ENCODE results near the gene BCAS3. TPM values are rescaled to one million over a fixed set of nuclear protein-coding genes. Genes with fewer than 3 reads are reported as not detected.

The BCAS3 gene
- total RNA-seq, 1 donor from 2014 or later = 43.6 TPM

DNA sequence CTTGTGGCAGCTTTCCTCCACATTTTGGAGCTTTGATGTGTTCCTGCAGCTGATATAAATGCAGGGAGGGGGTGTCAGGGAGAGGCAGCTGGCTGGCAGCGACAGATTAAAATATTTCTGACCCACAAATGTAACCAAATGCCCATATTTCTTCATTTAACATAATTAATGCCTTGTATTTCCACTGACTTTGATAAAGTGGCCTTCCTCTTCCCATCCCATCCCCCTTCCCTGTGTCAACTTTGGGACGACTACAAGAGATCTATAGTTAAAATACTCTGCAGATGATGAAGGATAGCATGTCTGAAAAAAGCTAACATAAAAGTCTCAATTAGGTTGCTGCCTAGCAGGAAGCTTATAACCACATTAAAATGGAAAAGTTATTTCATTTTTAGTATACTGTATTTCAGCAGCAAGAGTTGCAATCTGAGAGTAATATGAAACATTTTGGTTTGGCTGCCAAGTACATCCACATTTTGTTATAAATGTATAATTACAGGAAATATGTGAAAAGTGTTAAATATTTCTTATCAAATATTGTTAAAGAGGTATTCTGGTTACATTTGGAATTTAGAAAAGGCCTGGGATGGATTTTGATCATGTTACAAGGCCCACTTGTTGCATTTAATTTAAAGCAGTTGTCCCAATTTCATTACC lies 483.3 kb downstream of the BCAS3 start:
- DNase-seq = no peak

GRCh38 chr17:61161615-61162134 lies 484.0 kb downstream of the BCAS3 start:
- DNase-seq = no peak

DNA sequence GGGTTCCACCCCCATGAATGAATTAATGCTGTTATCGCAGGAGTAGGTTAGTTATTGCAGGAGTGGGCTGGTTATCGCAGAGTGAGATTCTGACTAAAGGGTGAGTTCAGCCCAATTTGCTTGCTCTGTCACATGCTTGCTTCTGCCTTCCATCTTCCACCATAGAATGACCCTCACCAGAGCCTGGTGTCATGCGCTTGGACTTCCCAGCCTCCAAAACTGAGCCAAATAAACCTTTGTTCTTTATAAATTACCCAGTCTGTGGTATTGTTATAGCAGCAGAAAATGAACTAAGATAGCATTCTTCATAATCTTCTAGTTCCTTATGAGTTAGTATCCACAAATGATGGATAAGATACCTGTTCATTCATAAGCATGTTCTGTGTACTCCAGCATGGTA lies 486.9 kb downstream of the BCAS3 start:
- DNase-seq = no peak

- no peak for DNase-seq
These were observed 489.4 kb downstream of the BCAS3 start for GRCh38 chr17:61167075-61167474.

DNA sequence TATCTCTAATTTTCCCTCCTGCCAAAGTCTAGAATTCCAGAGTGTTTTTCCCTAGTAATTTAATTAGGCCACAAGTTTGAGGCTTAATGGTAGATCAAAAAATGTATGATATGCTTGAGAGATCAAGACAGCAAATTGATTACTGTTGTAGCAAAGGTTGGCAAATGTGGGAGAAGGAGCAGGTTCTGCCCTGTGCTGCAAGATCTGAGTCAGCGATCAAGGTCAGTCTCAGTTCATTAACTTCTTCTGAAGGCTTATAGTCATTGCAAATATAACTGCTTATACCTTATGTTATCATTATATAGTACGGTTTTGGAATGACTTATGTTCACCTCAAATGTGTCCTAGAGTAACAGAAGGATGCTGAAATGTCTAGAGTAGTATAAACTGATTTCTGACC lies 490.9 kb downstream of the BCAS3 start:
- DNase-seq = no peak

- DNase-seq = no peak
These were observed 496.7 kb downstream of the BCAS3 start for GRCh38 chr17:61174310-61174709.

- DNase-seq = no peak
These were observed 497.9 kb downstream of the BCAS3 start for GRCh38 chr17:61175298-61176142.

- DNase-seq = no peak
These were observed 499.7 kb downstream of the BCAS3 start for GRCh38 chr17:61177351-61177750.

DNA sequence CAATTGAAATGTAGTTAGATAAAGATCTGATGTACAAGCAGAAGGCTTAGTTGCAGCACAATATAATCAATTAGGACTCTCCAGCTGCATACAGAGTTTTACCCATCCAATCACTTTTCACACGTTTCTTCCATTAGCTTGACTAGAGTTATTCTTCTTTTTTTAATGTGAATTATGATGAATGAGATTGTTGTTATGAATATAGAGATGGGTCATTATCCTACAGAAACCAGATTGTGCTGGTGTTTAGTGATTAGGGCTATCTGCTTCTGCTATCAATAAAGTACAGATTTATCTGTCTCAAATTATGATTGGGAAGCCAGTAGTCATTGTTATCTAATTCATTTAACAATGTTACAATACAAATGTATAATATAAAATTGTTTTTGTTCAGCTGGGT lies 500.6 kb downstream of the BCAS3 start:
- no peak for DNase-seq

GRCh38 chr17:61179380-61179806 lies 501.7 kb downstream of the BCAS3 start:
- no peak for DNase-seq

DNA sequence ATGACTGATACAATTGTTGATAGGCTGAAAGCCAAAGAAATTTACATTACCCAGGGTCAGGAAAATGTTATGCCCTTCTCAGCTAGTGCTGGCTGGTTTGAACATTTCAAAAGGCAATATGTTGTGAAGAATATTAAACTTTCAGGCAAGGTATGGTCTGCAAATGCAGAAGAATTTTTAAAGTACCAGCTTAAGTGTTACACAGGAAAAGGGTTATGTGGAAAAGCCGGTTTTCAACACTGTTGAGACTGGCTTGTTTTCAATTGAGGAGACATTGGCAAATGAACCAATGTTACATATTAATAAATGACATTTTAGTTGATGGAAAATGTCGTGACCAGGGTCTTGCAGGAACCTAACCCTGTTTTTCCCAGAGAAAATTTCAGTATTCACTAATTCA lies 506.1 kb downstream of the BCAS3 start:
- no peak for DNase-seq

DNA sequence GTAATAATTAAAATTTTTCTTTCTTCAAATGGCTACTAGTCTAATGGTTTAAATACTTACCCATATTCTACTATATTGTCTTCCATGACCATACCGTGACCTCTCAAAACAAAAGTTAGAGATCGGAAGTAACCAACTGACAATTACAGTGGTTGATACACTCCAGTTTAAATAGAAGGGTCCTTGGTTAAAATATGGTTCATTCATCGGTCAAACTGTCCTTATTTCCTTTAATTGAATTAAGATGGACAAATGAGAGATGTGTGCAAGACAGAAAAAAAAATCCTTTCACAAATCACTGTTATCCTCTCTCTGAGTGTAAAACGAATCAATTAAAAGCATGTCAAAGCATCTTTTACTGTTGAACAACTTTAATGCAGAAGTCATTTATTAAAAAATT lies 507.7 kb downstream of the BCAS3 start:
- no peak for DNase-seq

GRCh38 chr17:61187038-61187437 lies 509.4 kb downstream of the BCAS3 start:
- DNase-seq = no peak

GRCh38 chr17:61188081-61188480 lies 510.4 kb downstream of the BCAS3 start:
- DNase-seq = no peak

DNA sequence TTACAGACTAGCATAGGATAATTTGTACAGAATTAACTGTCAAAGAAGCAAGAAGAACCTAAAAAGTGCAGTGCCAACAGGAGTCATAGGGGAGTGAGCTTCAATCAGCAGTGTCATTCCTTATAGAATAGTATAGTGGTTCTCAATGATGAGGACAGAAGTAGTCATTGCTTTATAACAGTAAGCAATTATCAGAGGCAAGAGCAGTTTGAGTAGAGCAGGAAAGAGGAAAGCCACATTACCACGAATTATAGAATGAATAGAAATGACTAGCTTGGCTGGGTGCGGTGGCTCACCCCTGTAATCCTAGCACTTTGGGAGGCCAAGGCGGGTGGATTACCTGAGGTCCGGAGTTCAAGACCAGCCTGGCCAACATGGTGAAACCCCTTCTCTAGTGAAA lies 512.3 kb downstream of the BCAS3 start:
- no peak for DNase-seq

DNA sequence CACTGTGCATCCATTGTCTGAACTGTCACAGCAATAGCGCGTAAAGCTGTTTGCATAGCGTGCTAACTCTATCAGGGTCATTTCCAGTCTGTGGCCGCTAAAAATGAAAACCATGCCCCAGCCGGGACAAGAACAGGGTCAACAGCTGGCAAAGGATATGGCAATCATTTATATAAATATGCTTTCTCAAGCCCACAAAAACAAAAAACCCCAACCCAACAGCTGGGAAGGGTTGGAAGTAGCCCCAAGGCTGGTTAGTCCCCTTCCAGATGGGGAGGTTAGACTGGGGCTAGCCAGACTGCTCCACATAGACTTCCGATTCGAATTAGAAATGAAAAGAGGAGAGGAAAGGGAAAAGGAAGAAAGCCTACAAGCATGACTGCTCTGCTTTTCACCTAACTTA lies 518.7 kb downstream of the BCAS3 start:
- no peak for DNase-seq

- no peak for DNase-seq
These were observed 519.1 kb downstream of the BCAS3 start for GRCh38 chr17:61196799-61197198.

- no peak for DNase-seq
These were observed 522.0 kb downstream of the BCAS3 start for GRCh38 chr17:61199431-61200338.

- no peak for DNase-seq
These were observed 522.7 kb downstream of the BCAS3 start for GRCh38 chr17:61200339-61200715.

GRCh38 chr17:61201211-61201610 lies 523.6 kb downstream of the BCAS3 start:
- no peak for DNase-seq

- no peak for DNase-seq
These were observed 524.9 kb downstream of the BCAS3 start for GRCh38 chr17:61202564-61202963.

- DNase-seq = no peak
These were observed 526.0 kb downstream of the BCAS3 start for GRCh38 chr17:61203671-61204131.

Data from skin of body (tissue), 2 donors.